K562 (cell line): ENCODE measurements around the gene PAQR8. TPM values are rescaled to one million over a fixed set of nuclear protein-coding genes. Genes with fewer than 3 reads are reported as not detected.

Experiments
- CBX1 ChIP-seq: sonication (generic); IDR thresholded peaks from 2 replicates; pipeline ENCODE4 v1.6.1; 2016; ENCODE audit warnings: antibody characterized with exemption, low read depth, mild to moderate bottlenecking
- CEBPZ ChIP-seq: fragments of 150-350 bp; IDR thresholded peaks from 2 replicates; pipeline ENCODE4 v1.6.1; 2014; ENCODE audit warnings: low read depth, mild to moderate bottlenecking, low read length, borderline replicate concordance
- FOS ChIP-seq: IDR thresholded peaks from 3 replicates; pipeline ENCODE4 v1.6.1; 2011; ENCODE audit not compliant: insufficient read length; ENCODE audit errors: extremely low read depth
- HSF4 ChIP-seq: fragments of 250-450 bp; sonication (Bioruptor Pico); IDR thresholded peaks from 2 replicates; pipeline ENCODE4 v2.1.2; 2022; ENCODE audit warnings: mild to moderate bottlenecking, moderate library complexity, borderline replicate concordance
- MEIS2 ChIP-seq: fragments of 450-650 bp; IDR thresholded peaks from 2 replicates; pipeline ENCODE4 v1.6.1; 2014; ENCODE audit warnings: mild to moderate bottlenecking; ENCODE audit not compliant: partially characterized antibody
- ZNF316 ChIP-seq: fragments of 450-650 bp; IDR thresholded peaks from 2 replicates; pipeline ENCODE4 v1.6.1; 2016
- ZNF699 ChIP-seq: fragments of 250-450 bp; sonication (Bioruptor Pico); IDR thresholded peaks from 2 replicates; pipeline ENCODE4 v1.8.0; 2021; ENCODE audit warnings: mild to moderate bottlenecking, moderate library complexity; ENCODE audit not compliant: insufficient replicate concordance
- polyA plus RNA-seq, 8 experiments: library from polyadenylated mRNA; depleted of rRNA in 4 of 8; stranded (reverse) in 5 of 8; unstranded in 3 of 8; fragments of >200 nt; fragmentation: Nextera tagmentation in 2 of 8; fragmentation: Illumina TruSeq in 1 of 8; extraction: Ambion mirVana in 2 of 8; extraction: Trizol in 1 of 8; gene quantifications; 2 replicates each; pipeline versions ENCODE4 v1.2.1 to v1.2.3, GENCODE V29; 2011 to 2014; ENCODE audit warnings: inconsistent platforms in 1 of 8, missing spikeins in 1 of 8
- total RNA-seq, 7 experiments: library from RNA; depleted of rRNA in 6 of 7; stranded (reverse); fragments of >200 nt in 6 of 7; fragmentation: Illumina TruSeq in 2 of 7; extraction: Trizol in 2 of 7; gene quantifications; 2 replicates each; pipeline versions ENCODE4 v1.2.1 to v1.2.3, GENCODE V29; 2011 to 2021; ENCODE audit warnings: low replicate concordance in 1 of 7
- TF ChIP-seq, protein P1 (sequence below), 3 experiments: IDR thresholded peaks in 2 of 3; conservative IDR thresholded peaks in 1 of 3; 2 replicates each; pipeline ENCODE4 v1.5.1; 2011 to 2012; ENCODE audit warnings: low read length in 3 of 3, mild to moderate bottlenecking in 3 of 3, control low read depth in 2 of 3, improper control_type of control experiment in 1 of 3, inconsistent platforms in 1 of 3, low read depth in 1 of 3, mixed read lengths in 1 of 3, moderate library complexity in 1 of 3; ENCODE audit not compliant: insufficient read depth in 2 of 3

The PAQR8 gene
- total and polyA plus RNA-seq, 9 of the 15 experiments (the other 6 are each of a cell fraction or from before 2014, with no cell fraction given): 1.4 to 10.2 (median 3.5) TPM

- TF ChIP-seq CBX1 (no peak), ZNF316 (no peak), MEIS2 (no peak), CEBPZ (no peak), FOS (no peak), HSF4 (CRISPR knock-in tag) (no peak), ZNF699 (no peak)
- TF ChIP-seq, protein P1, sequence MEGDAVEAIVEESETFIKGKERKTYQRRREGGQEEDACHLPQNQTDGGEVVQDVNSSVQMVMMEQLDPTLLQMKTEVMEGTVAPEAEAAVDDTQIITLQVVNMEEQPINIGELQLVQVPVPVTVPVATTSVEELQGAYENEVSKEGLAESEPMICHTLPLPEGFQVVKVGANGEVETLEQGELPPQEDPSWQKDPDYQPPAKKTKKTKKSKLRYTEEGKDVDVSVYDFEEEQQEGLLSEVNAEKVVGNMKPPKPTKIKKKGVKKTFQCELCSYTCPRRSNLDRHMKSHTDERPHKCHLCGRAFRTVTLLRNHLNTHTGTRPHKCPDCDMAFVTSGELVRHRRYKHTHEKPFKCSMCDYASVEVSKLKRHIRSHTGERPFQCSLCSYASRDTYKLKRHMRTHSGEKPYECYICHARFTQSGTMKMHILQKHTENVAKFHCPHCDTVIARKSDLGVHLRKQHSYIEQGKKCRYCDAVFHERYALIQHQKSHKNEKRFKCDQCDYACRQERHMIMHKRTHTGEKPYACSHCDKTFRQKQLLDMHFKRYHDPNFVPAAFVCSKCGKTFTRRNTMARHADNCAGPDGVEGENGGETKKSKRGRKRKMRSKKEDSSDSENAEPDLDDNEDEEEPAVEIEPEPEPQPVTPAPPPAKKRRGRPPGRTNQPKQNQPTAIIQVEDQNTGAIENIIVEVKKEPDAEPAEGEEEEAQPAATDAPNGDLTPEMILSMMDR (IDR thresholded peaks at IDR 0.05 in 2 of 3, conservative IDR thresholded peaks at IDR 0.05 in 1 of 3; ENCODE audit: insufficient read depth in 2 of 3, low read depth in 1 of 3, low read length in 3 of 3): no peak
Observed at GRCh38 chr6:52317211-52317610, 44.7 kb upstream of the PAQR8 start (continued).
